K562 (cell line): ENCODE data around the gene OR52E4. TPM values are rescaled to one million over a fixed set of nuclear protein-coding genes. Genes with fewer than 3 reads are reported as not detected.
A peak's percentile ranks its signal among the peaks of the same experiment; 100 is the strongest.

Experiments used
- DEAF1 ChIP-seq: fragments of 450-650 bp; formaldehyde crosslinking; IDR thresholded peaks from 2 replicates; pipeline ENCODE4 v1.4.0; 2020; ENCODE audit warnings: mild to moderate bottlenecking, moderate library complexity
- LARP7 ChIP-seq: fragments of 450-650 bp; IDR thresholded peaks from 2 replicates; pipeline ENCODE4 v1.6.1; 2016
- SMC3 ChIP-seq: conservative IDR thresholded peaks from 2 replicates; pipeline ENCODE4 v1.6.1; 2011; ENCODE audit warnings: low read depth, low read length, improper control_type of control experiment; ENCODE audit not compliant: insufficient read depth
- TAL1 ChIP-seq: fragments of 450-650 bp; IDR thresholded peaks from 2 replicates; pipeline ENCODE4 v1.6.1; 2016; ENCODE audit warnings: mild to moderate bottlenecking
- TSHZ1 ChIP-seq: fragments of 250-450 bp; sonication (Bioruptor Pico); IDR thresholded peaks from 2 replicates; pipeline ENCODE4 v1.4.0; 2020; ENCODE audit warnings: mild to moderate bottlenecking, moderate library complexity
- polyA plus RNA-seq, 8 experiments: library from polyadenylated mRNA; depleted of rRNA in 4 of 8; stranded (reverse) in 5 of 8; unstranded in 3 of 8; fragments of >200 nt; fragmentation: Nextera tagmentation in 2 of 8; fragmentation: Illumina TruSeq in 1 of 8; extraction: Ambion mirVana in 2 of 8; extraction: Trizol in 1 of 8; gene quantifications; 2 replicates each; pipeline versions ENCODE4 v1.2.1 to v1.2.3, GENCODE V29; 2011 to 2014; ENCODE audit warnings: inconsistent platforms in 1 of 8, missing spikeins in 1 of 8
- total RNA-seq, 7 experiments: library from RNA; depleted of rRNA in 6 of 7; stranded (reverse); fragments of >200 nt in 6 of 7; fragmentation: Illumina TruSeq in 2 of 7; extraction: Trizol in 2 of 7; gene quantifications; 2 replicates each; pipeline versions ENCODE4 v1.2.1 to v1.2.3, GENCODE V29; 2011 to 2021; ENCODE audit warnings: low replicate concordance in 1 of 7
- TF ChIP-seq, protein P1 (sequence below): IDR thresholded peaks from 2 replicates; pipeline ENCODE4 v1.6.1; 2012; ENCODE audit warnings: low read depth, low read length, improper control_type of control experiment, borderline replicate concordance

OR52E4 gene
- total and polyA plus RNA-seq, 9 of the 15 experiments (the other 6 are each of a cell fraction or from before 2014, with no cell fraction given): not detected

GRCh38 chr11:5891216-5891800 lies 10.9 kb downstream of the OR52E4 start (continued):
- TF ChIP-seq TSHZ1 (CRISPR knock-in tag) (no peak), SMC3 (0 out of 2 replicates have a peak, but pooled peaks have one; percentile 20), LARP7 (no peak), DEAF1 (CRISPR knock-in tag) (peak; percentile 71), TAL1 (no peak)
- TF ChIP-seq, protein P1, sequence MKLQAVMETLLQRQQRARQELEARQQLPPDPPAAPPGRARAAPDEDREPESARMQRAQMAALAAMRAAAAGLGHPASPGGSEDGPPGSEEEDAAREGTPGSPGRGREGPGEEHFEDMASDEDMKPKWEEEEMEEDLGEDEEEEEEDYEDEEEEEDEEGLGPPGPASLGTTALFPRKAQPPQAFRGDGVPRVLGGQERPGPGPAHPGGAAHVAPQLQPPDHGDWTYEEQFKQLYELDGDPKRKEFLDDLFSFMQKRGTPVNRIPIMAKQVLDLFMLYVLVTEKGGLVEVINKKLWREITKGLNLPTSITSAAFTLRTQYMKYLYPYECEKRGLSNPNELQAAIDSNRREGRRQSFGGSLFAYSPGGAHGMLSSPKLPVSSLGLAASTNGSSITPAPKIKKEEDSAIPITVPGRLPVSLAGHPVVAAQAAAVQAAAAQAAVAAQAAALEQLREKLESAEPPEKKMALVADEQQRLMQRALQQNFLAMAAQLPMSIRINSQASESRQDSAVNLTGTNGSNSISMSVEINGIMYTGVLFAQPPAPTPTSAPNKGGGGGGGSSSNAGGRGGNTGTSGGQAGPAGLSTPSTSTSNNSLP: 0 out of 2 replicates have a peak, but pooled peaks have one; percentile 31
